GM12878 (cell line): ENCODE results near the gene DPP9. TPM values are rescaled to one million over a fixed set of nuclear protein-coding genes. Genes with fewer than 3 reads are reported as not detected.

Experiments
- ATAC-seq: fragments of 200-7000 bp; cut with Tn5 transposase; 3 replicates; pipeline ENCODE4 v1.9.1; 2020; ENCODE audit warnings: mild to moderate bottlenecking, moderate library complexity
- BruUV-seq: library from RNA; stranded (reverse); fragments of 400-500 nt; replicated peaks from 2 replicates; lab custom pipeline; 2021; lab: Mats Ljungman, UMichigan
- CTCF ChIA-PET: fragments of 300-600 bp; sonication (Branson Sonifier 250); formaldehyde crosslinking; extraction: SDS; loops from one replicate; lab custom pipeline; 2021; ENCODE audit warnings: inconsistent platforms; lab: Yijun Ruan, JAX
- POLR2A ChIA-PET: fragments of 350-600 bp; formaldehyde crosslinking; extraction: SDS; loops from one replicate; lab custom pipeline; 2021; ENCODE audit warnings: inconsistent platforms; lab: Charles Lee
- RAD21 ChIA-PET: fragments of 300-600 bp; sonication (Branson Sonifier 250); formaldehyde crosslinking; loops from one replicate; lab custom pipeline; 2023; ENCODE audit warnings: antibody characterized with exemption; ENCODE audit not compliant: unreplicated experiment; lab: Charles Lee
- SMC1A ChIA-PET: fragments of 300-600 bp; sonication (Branson Sonifier 250); formaldehyde crosslinking; loops from one replicate; lab custom pipeline; 2023; ENCODE audit not compliant: unreplicated experiment, uncharacterized antibody; lab: Charles Lee
- DNase-seq: peaks from one replicate; pipeline ENCODE4 v3.0.0-alpha.2; 2011; ENCODE audit warnings: low read depth, low spot score
- FAIRE-seq: peaks from 3 replicates; lab custom pipeline; 2011; peaks lifted over from hg19 to GRCh38; lab: Jason Lieb, UNC
- H2AFZ ChIP-seq: 2 replicates; pipeline ENCODE4 v1.6.0; 2011; ENCODE audit warnings: low read depth, low read length, control low read depth; ENCODE audit not compliant: control insufficient read depth
- H3K27ac ChIP-seq: 2 replicates; pipeline ENCODE4 v1.5.1; 2011; ENCODE audit warnings: control low read depth; ENCODE audit not compliant: control insufficient read depth, insufficient read depth
- H3K27me3 ChIP-seq, 2 experiments: replicated peaks in 1 of 2; 2 replicates each; pipeline versions ENCODE4 v1.6.0 to v1.6.1; 2011; ENCODE audit warnings: low read length in 1 of 2; ENCODE audit not compliant: control insufficient read depth in 2 of 2, insufficient read depth in 2 of 2
- H3K36me3 ChIP-seq, 2 experiments: 2 replicates each; pipeline ENCODE4 v1.5.1; 2011; ENCODE audit warnings: low read length in 1 of 2; ENCODE audit not compliant: control insufficient read depth in 2 of 2, insufficient read depth in 2 of 2
- H3K4me1 ChIP-seq: 2 replicates; pipeline ENCODE4 v1.6.1; 2011; ENCODE audit warnings: mild to moderate bottlenecking, low read length, moderate library complexity, mixed read lengths; ENCODE audit not compliant: control insufficient read depth, insufficient read depth
- H3K4me2 ChIP-seq: 2 replicates; pipeline ENCODE4 v1.6.0; 2011; ENCODE audit warnings: control low read depth; ENCODE audit not compliant: control insufficient read depth, insufficient read depth
- H3K4me3 ChIP-seq: fragments of 200-600 bp; sonication (generic); 2 replicates; pipeline ENCODE4 v1.5.1; 2016
- H3K79me2 ChIP-seq: 2 replicates; pipeline ENCODE4 v1.6.0; 2011; ENCODE audit warnings: low read length; ENCODE audit not compliant: control insufficient read depth, insufficient read depth
- H3K9ac ChIP-seq: 2 replicates; pipeline ENCODE4 v1.8.0; 2011; ENCODE audit warnings: low read length, control low read depth, mixed read lengths; ENCODE audit not compliant: control insufficient read depth, insufficient read depth
- H3K9me3 ChIP-seq: replicated peaks from 3 replicates; pipeline ENCODE4 v1.5.1; 2011; ENCODE audit warnings: mild to moderate bottlenecking, low read length; ENCODE audit not compliant: control insufficient read depth, insufficient read depth
- H4K20me1 ChIP-seq: 2 replicates; pipeline ENCODE4 v1.6.0; 2011; ENCODE audit not compliant: control insufficient read depth, insufficient read depth
- CEBPB ChIP-seq, 2 experiments: fragments of 150-350 bp in 1 of 2; IDR thresholded peaks; 2 replicates each; pipeline ENCODE4 v1.6.1; 2012 to 2014; ENCODE audit warnings: low read depth in 2 of 2, low read length in 2 of 2, borderline replicate concordance in 1 of 2, inconsistent platforms in 1 of 2
- FOXK2 ChIP-seq: fragments of 450-650 bp; IDR thresholded peaks from 2 replicates; pipeline ENCODE4 v1.6.1; 2017; ENCODE audit warnings: mild to moderate bottlenecking, moderate library complexity
- NFYA ChIP-seq: IDR thresholded peaks from 2 replicates; pipeline ENCODE4 v1.6.1; 2011; ENCODE audit warnings: low read depth, mild to moderate bottlenecking, low read length, improper control_type of control experiment, borderline replicate concordance
- SPI1 ChIP-seq: IDR thresholded peaks from 2 replicates; pipeline ENCODE4 v1.6.1; 2011; ENCODE audit warnings: low read depth, mild to moderate bottlenecking, low read length, moderate library complexity, borderline replicate concordance; ENCODE audit not compliant: insufficient read depth
- ZNF217 ChIP-seq: fragments of 450-650 bp; IDR thresholded peaks from 2 replicates; pipeline ENCODE4 v1.6.1; 2017; ENCODE audit warnings: antibody characterized with exemption, mild to moderate bottlenecking
- ZNF384 ChIP-seq: IDR thresholded peaks from 2 replicates; pipeline ENCODE4 v1.6.1; 2012; ENCODE audit warnings: low read depth, mild to moderate bottlenecking, low read length, improper control_type of control experiment, borderline replicate concordance
- WGBS: methylation state at CpG from one replicate; pipeline ENCODE4 v1.1.6; 2016; ENCODE audit warnings: low lambda C conversion rate; ENCODE audit not compliant: insufficient replicate concordance, insufficient coverage; ENCODE audit errors: missing lambda C conversion rate; 5-methylcytosine and 5-hydroxymethylcytosine counted together
- in situ Hi-C: fragments of 300-500 bp; cut with MboI; formaldehyde crosslinking; loops from 9 replicates; pipeline ENCODE4 v1.14.3; 2018; ENCODE audit warnings: mixed read lengths
- intact Hi-C: fragments of 100-400 bp; cut with micrococcal nuclease; formaldehyde crosslinking; loops from one replicate; pipeline ENCODE4 v1.14.2; 2022; ENCODE audit not compliant: unreplicated experiment
- polyA plus RNA-seq, 11 experiments: library from polyadenylated mRNA; depleted of rRNA in 4 of 11; unstranded in 6 of 11; stranded (reverse) in 5 of 11; fragments of >200 nt; fragmentation: Nextera tagmentation in 4 of 11; fragmentation: Illumina TruSeq in 1 of 11; extraction: Ambion mirVana in 4 of 11; extraction: Trizol in 1 of 11; gene quantifications; 1 replicate in 1 of 11; 2 replicates in 10 of 11; pipeline versions ENCODE4 v1.2.1 to v1.2.3, GENCODE V29; 2011 to 2016; ENCODE audit warnings: inconsistent platforms in 2 of 11, missing spikeins in 2 of 11, low read depth in 1 of 11
- total RNA-seq, 4 experiments: library from RNA; depleted of rRNA in 3 of 4; stranded (reverse); fragments of >200 nt in 3 of 4; fragmentation: Illumina TruSeq in 1 of 4; extraction: Trizol in 1 of 4; gene quantifications; 2 replicates each; pipeline versions ENCODE4 v1.2.1 to v1.2.3, GENCODE V29; 2013 to 2021
- TF ChIP-seq, protein P1 (sequence below): IDR thresholded peaks from 2 replicates; pipeline ENCODE4 v1.6.1; 2011; ENCODE audit warnings: borderline replicate concordance, low read depth, mild to moderate bottlenecking, moderate library complexity, mixed read lengths, low read length; ENCODE audit not compliant: insufficient read depth; ENCODE audit errors: extremely low read length

The DPP9 gene
- total and polyA plus RNA-seq, 10 of the 15 experiments (the other 5 are each of a cell fraction or from before 2014, with no cell fraction given), result 0.64 to 58.6 (median 27.6) TPM

DNA sequence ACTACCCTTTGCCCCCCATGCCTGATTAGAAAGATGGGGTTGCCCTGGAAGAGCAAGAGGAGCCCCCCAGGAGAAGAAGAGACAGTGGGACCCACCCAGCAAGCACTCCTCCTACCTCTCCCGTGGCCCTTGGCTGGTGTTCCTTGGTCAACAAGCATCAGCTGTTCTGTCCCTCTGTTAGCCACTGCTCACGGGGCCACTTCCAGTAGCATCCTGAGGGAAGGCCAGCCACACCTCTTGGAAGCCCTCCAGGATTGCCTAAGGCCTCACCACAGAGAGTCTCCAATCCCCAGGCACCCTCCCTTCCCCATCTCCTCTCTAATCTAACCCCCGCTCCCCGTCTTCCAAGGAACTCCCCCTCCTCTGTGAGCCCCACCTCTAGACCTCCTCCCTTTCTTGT lies 15.1 kb upstream of the DPP9 start:
- ChIA-PET SMC1A (interaction anchor here (1.1 to 3.0 kb wide), 4 partner anchors 14 to 52 kb away, joined by 3 to 27 read pairs (median 4); partner anchors contain the start of gene FEM1A), POLR2A (no interaction called here), RAD21 (interaction anchor here (5.3 kb wide), 1 partner anchor 52 kb away, joined by 34 read pairs; the partner anchor contains the start of gene FEM1A), CTCF (interaction anchor here (0.9 to 6.4 kb wide), 5 partner anchors 7 to 173 kb away, joined by 3 to 45 read pairs (median 4); partner anchors contain the start of gene FEM1A)
- ATAC-seq (no peak), DNase-seq (no peak), FAIRE-seq (no peak)
- no peak overlapping the region for H3K4me3 ChIP-seq
- H3K4me1 ChIP-seq, result no peaks in the 10 kb centered on the region
- no peaks in the 10 kb centered on the region; a peak in 1 of 4 replicates for H3K27me3 ChIP-seq
- H3K27ac ChIP-seq, result no peak overlapping the region
- no peaks in the 10 kb centered on the region for H4K20me1 ChIP-seq
- 46% methylated on average over 4 of the region's 4 CpGs for WGBS
- no peaks in the 10 kb centered on the region for H3K9me3 ChIP-seq
- H3K9ac ChIP-seq, result no peak overlapping the region
- in situ Hi-C loops, result no loop called here
- H3K36me3 ChIP-seq, result no peaks in the 10 kb centered on the region
- H3K79me2 ChIP-seq, result no peaks in the 10 kb centered on the region
- TF ChIP-seq, protein P1, sequence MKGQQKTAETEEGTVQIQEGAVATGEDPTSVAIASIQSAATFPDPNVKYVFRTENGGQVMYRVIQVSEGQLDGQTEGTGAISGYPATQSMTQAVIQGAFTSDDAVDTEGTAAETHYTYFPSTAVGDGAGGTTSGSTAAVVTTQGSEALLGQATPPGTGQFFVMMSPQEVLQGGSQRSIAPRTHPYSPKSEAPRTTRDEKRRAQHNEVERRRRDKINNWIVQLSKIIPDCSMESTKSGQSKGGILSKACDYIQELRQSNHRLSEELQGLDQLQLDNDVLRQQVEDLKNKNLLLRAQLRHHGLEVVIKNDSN, result no peak
- TF ChIP-seq CEBPB (IDR thresholded peaks at IDR 0.05; ENCODE audit: borderline replicate concordance in 1 of 2, low read depth in 2 of 2, low read length in 2 of 2) (no peak), ZNF384 (no peak), FOXK2 (no peak), SPI1 (no peak), NFYA (no peak), ZNF217 (no peak)
- H3K4me2 ChIP-seq, result no peak overlapping the region
- no TSS peak for BruUV-seq
- no peak overlapping the region for H2AFZ ChIP-seq
- intact Hi-C loops, result no loop called here
